Astrocyte (in vitro differentiated cells and primary cell): ENCODE measurements around the gene CDKAL1. TPM values are rescaled to one million over a fixed set of nuclear protein-coding genes. Genes with fewer than 3 reads are reported as not detected.

ENCODE experiments used
- DNase-seq: peaks from one replicate; pipeline ENCODE4 v3.0.0-alpha.2; 2010; ENCODE audit warnings: low read depth
- FAIRE-seq: peaks from 2 replicates; lab custom pipeline; 2011; peaks lifted over from hg19 to GRCh38; lab: Jason Lieb, UNC
- H2AFZ ChIP-seq: 2 replicates; pipeline ENCODE4 v1.6.0; 2012; ENCODE audit warnings: low read depth, low read length, inconsistent platforms
- H3K27ac ChIP-seq: 2 replicates; pipeline ENCODE4 v1.5.1; 2011; ENCODE audit warnings: low read depth, low read length, inconsistent platforms
- H3K27me3 ChIP-seq: 2 replicates; pipeline ENCODE4 v1.6.0; 2011; ENCODE audit warnings: low read length, inconsistent platforms; ENCODE audit not compliant: insufficient read depth
- H3K36me3 ChIP-seq: 2 replicates; pipeline ENCODE4 v1.5.1; 2011; ENCODE audit warnings: low read length, inconsistent platforms; ENCODE audit not compliant: insufficient read depth
- H3K4me1 ChIP-seq: 2 replicates; pipeline ENCODE4 v1.5.1; 2011; ENCODE audit warnings: low read length, inconsistent platforms; ENCODE audit not compliant: insufficient read depth
- H3K4me2 ChIP-seq: 2 replicates; pipeline ENCODE4 v1.6.0; 2012; ENCODE audit warnings: low read length, inconsistent platforms
- H3K4me3 ChIP-seq: 2 replicates; pipeline ENCODE4 v1.5.1; 2011; ENCODE audit warnings: low read depth, mild to moderate bottlenecking, low read length, inconsistent platforms; ENCODE audit not compliant: insufficient read depth
- H3K79me2 ChIP-seq: 2 replicates; pipeline ENCODE4 v1.6.0; 2012; ENCODE audit warnings: mild to moderate bottlenecking, low read length, inconsistent platforms; ENCODE audit not compliant: insufficient read depth
- H3K9ac ChIP-seq: 2 replicates; pipeline ENCODE4 v1.6.0; 2012; ENCODE audit warnings: mild to moderate bottlenecking, low read length, inconsistent platforms
- H3K9me3 ChIP-seq: 2 replicates; pipeline ENCODE4 v1.5.1; 2012; ENCODE audit warnings: low read depth, mild to moderate bottlenecking, low read length, inconsistent platforms; ENCODE audit not compliant: insufficient read depth
- H4K20me1 ChIP-seq: 2 replicates; pipeline ENCODE4 v1.6.0; 2012; ENCODE audit warnings: low read length, inconsistent platforms; ENCODE audit not compliant: insufficient read depth
- H3K27ac Mint-ChIP-seq: one replicate; pipeline ENCODE4 v1.8.0; 2021; ENCODE audit warnings: mild to moderate bottlenecking, mixed read lengths; ENCODE audit not compliant: unreplicated experiment
- H3K27me3 Mint-ChIP-seq: one replicate; pipeline ENCODE4 v1.8.0; 2021; ENCODE audit warnings: low read depth, mixed read lengths; ENCODE audit not compliant: unreplicated experiment
- H3K36me3 Mint-ChIP-seq: one replicate; pipeline ENCODE4 v1.8.0; 2021; ENCODE audit warnings: low read depth, mixed read lengths; ENCODE audit not compliant: unreplicated experiment
- H3K4me1 Mint-ChIP-seq: one replicate; pipeline ENCODE4 v1.8.0; 2021; ENCODE audit warnings: low read depth, mixed read lengths; ENCODE audit not compliant: unreplicated experiment
- H3K4me3 Mint-ChIP-seq: one replicate; pipeline ENCODE4 v1.8.0; 2021; ENCODE audit warnings: mild to moderate bottlenecking, moderate library complexity, mixed read lengths; ENCODE audit not compliant: unreplicated experiment
- H3K9me3 Mint-ChIP-seq: one replicate; pipeline ENCODE4 v1.8.0; 2021; ENCODE audit warnings: mild to moderate bottlenecking, mixed read lengths; ENCODE audit not compliant: unreplicated experiment
- EZH2 ChIP-seq: IDR thresholded peaks from 2 replicates; pipeline ENCODE4 v1.6.1; 2012; ENCODE audit warnings: mild to moderate bottlenecking, low read length, inconsistent platforms; ENCODE audit not compliant: insufficient read depth
- total RNA-seq: library from RNA; stranded (reverse); gene quantifications from 2 replicates; pipeline ENCODE4 v1.2.1, GENCODE V29; 2021
- TF ChIP-seq, protein P1 (sequence below): IDR thresholded peaks from 2 replicates; pipeline ENCODE4 v1.5.1; 2011; ENCODE audit warnings: low read depth, mild to moderate bottlenecking, inconsistent platforms, low read length, moderate library complexity; ENCODE audit not compliant: insufficient read depth

Gene CDKAL1
- total RNA-seq, 1 donor from 2014 or later = 13.7 TPM

DNA sequence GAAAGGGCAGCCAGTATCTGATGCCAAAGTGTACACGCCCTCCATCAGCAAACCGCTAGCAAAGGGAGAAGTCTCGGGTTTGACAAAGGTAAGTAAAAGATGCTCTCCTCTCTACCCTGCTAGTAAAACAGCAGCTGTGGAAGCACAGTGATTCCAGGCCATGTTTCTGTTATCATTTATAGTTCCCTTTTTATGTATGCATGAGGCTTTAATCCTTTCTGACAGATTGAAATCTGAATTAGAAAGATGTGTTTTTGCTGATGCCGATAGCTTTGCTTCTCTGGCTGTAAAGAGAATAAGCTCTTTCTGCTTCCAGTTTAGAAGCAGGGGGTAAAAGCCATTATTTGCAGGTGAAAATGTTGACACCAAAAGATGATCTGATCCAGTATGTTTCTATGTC lies 666.9 kb downstream of the CDKAL1 start:
- Histone ChIP-seq H4K20me1 (no peaks in the 10 kb centered on the region), H3K36me3 (no peaks in the 10 kb centered on the region), H3K4me2 (no peak overlapping the region), H3K4me3 (no peak overlapping the region), H3K27ac (no peak overlapping the region), H3K27me3 (no peaks in the 10 kb centered on the region), H3K4me1 (no peaks in the 10 kb centered on the region), H3K9ac (no peak overlapping the region), H2AFZ (no peak overlapping the region), H3K79me2 (no peaks in the 10 kb centered on the region), H3K9me3 (no peaks in the 10 kb centered on the region)
- H3K4me3 Mint-ChIP-seq = no peak overlapping the region
- FAIRE-seq (no peak), DNase-seq (no peak)
- peaks cover 2% of the 10 kb centered on the region for H3K36me3 Mint-ChIP-seq
- peaks cover 2% of the 10 kb centered on the region for H3K9me3 Mint-ChIP-seq
- H3K27ac Mint-ChIP-seq = no peak overlapping the region
- TF ChIP-seq, protein P1, sequence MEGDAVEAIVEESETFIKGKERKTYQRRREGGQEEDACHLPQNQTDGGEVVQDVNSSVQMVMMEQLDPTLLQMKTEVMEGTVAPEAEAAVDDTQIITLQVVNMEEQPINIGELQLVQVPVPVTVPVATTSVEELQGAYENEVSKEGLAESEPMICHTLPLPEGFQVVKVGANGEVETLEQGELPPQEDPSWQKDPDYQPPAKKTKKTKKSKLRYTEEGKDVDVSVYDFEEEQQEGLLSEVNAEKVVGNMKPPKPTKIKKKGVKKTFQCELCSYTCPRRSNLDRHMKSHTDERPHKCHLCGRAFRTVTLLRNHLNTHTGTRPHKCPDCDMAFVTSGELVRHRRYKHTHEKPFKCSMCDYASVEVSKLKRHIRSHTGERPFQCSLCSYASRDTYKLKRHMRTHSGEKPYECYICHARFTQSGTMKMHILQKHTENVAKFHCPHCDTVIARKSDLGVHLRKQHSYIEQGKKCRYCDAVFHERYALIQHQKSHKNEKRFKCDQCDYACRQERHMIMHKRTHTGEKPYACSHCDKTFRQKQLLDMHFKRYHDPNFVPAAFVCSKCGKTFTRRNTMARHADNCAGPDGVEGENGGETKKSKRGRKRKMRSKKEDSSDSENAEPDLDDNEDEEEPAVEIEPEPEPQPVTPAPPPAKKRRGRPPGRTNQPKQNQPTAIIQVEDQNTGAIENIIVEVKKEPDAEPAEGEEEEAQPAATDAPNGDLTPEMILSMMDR = no peak
- TF ChIP-seq EZH2 = no peak
- no peaks in the 10 kb centered on the region for H3K4me1 Mint-ChIP-seq
- no peaks in the 10 kb centered on the region for H3K27me3 Mint-ChIP-seq

DNA sequence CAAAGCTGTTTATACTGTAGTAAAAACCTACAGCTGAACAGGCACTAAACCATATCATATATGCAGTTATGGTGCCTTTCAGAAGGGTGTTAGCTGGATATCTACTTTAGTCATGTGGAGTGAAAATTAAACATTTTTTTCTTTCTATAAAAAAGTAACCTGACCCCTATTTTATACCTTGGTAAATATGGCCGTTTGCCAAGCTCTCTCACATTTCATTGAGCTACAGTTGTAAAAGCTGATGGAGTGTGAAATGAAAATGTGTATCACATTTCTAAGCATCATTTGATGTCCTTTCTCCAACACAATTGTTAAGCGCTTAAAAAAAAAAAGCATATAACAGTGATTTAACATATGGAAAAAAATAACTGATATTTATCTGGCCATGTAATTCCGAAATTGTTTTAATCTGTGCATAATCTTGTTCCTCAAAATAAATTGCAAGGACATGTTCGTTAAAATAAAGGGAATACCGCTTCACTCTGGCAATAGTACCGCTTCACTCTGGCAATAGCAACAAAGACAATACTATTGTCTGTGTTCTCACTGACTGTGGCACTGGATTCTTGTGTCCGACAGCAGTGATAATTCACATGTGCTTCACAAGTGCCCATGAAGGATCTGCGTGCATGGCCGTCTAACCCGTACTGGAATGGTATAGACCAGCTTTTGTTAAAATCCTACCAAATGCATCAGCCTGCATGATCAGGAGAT lies 667.5 kb downstream of the CDKAL1 start:
- H3K27ac ChIP-seq = no peak overlapping the region
- no peak overlapping the region for H3K4me3 ChIP-seq
- no peak for FAIRE-seq
- no peaks in the 10 kb centered on the region for H3K79me2 ChIP-seq
- Mint-ChIP-seq H3K4me1 (no peaks in the 10 kb centered on the region), H3K4me3 (no peak overlapping the region), H3K36me3 (peaks cover 2% of the 10 kb centered on the region), H3K27me3 (no peaks in the 10 kb centered on the region), H3K9me3 (peaks cover 2% of the 10 kb centered on the region), H3K27ac (no peak overlapping the region)
- H2AFZ ChIP-seq = no peak overlapping the region
- TF ChIP-seq, protein P1 = no peak
- no peaks in the 10 kb centered on the region for H3K9me3 ChIP-seq
- no peaks in the 10 kb centered on the region for H3K4me1 ChIP-seq
- no peak overlapping the region for H3K4me2 ChIP-seq
- no peak for DNase-seq
- H3K36me3 ChIP-seq = no peaks in the 10 kb centered on the region
- H4K20me1 ChIP-seq = no peaks in the 10 kb centered on the region
- H3K27me3 ChIP-seq = no peaks in the 10 kb centered on the region
- no peak overlapping the region for H3K9ac ChIP-seq

DNA sequence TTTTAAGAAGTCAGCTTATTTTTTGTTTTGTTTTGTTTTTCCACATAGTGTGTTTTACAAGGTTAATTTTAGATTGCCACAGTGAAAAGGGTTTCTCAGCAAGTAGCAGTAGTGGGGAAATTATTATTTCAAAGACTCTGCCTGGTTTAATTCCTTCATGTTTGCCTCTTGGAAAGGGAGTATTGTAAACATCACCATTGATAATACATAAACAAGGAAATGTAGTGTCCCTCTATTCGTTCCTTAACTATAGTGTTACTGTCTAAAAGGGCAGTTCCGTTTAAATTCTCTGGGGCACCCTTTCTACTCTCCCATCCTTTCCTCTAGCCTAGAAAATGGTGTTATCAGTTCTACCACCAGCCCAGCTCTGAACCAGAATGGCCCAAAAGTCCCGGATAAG lies 668.3 kb downstream of the CDKAL1 start:
- DNase-seq (no peak), FAIRE-seq (no peak)
- no peaks in the 10 kb centered on the region for H3K9me3 ChIP-seq
- peaks cover 2% of the 10 kb centered on the region for H3K9me3 Mint-ChIP-seq
- H4K20me1 ChIP-seq = no peaks in the 10 kb centered on the region
- no peaks in the 10 kb centered on the region for H3K4me1 ChIP-seq
- no peak for TF ChIP-seq EZH2
- TF ChIP-seq, protein P1 = no peak
- no peaks in the 10 kb centered on the region for H3K79me2 ChIP-seq
- no peak overlapping the region for H3K4me3 ChIP-seq
- H3K4me3 Mint-ChIP-seq = no peak overlapping the region
- no peaks in the 10 kb centered on the region for H3K36me3 ChIP-seq
- no peak overlapping the region for H3K9ac ChIP-seq
- H3K27ac Mint-ChIP-seq = no peak overlapping the region
- H3K36me3 Mint-ChIP-seq = peaks cover 2% of the 10 kb centered on the region
- H3K27ac ChIP-seq = no peak overlapping the region
- no peaks in the 10 kb centered on the region for H3K27me3 Mint-ChIP-seq
- H3K27me3 ChIP-seq = no peaks in the 10 kb centered on the region
- H3K4me2 ChIP-seq = no peak overlapping the region
- no peak overlapping the region for H2AFZ ChIP-seq
- H3K4me1 Mint-ChIP-seq = no peaks in the 10 kb centered on the region
